ENCODE data around the gene IQGAP2. TPM values are rescaled to one million over a fixed set of nuclear protein-coding genes. Genes with fewer than 3 reads are reported as not detected.

Gene IQGAP2
- total RNA-seq, 1 experiment from 2014 or later: 0.59 TPM

- intact Hi-C loops (cut with micrococcal nuclease; ENCODE audit: unreplicated experiment) (no loop called here), in situ Hi-C loops (cut with HindIII; ENCODE audit: low pct_unique_long_range_greater_than_20kb, low sequenced_read_pairs) (no loop called here)
- H3K4me1 ChIP-seq (ENCODE audit: control insufficient read depth, insufficient read depth, low read length): no peaks in the 10 kb centered on the region
- H3K27ac ChIP-seq (ENCODE audit: low read length): no peak overlapping the region
- ATAC-seq (no peak), DNase-seq (ENCODE audit: low read depth, low spot score) (no peak)
- no peaks in the 10 kb centered on the region for H3K27me3 ChIP-seq (ENCODE audit: control insufficient read depth, insufficient read depth, low read length)
- no peak overlapping the region for H3K4me3 ChIP-seq (ENCODE audit: low read depth in 2 of 2, low read length in 2 of 2)
- ChIA-PET POLR2A (interaction anchor here (0.7 kb wide), 1 partner anchor 240 kb away, joined by 3 read pairs; no protein-coding TSS in a partner anchor), CTCF (no interaction called here)
- no TSS peak for BruUV-seq (replicated peaks)
- H3K36me3 ChIP-seq (ENCODE audit: control insufficient read depth, insufficient read depth, low read length): no peaks in the 10 kb centered on the region
- TF ChIP-seq CTCF (IDR thresholded peaks at IDR 0.05): no peak
- TF ChIP-seq REST (IDR thresholded peaks at IDR 0.05; ENCODE audit: insufficient read depth in 1 of 2, low read depth in 2 of 2, low read length in 1 of 2): no peak
- TF ChIP-seq TCF7L2 (IDR thresholded peaks at IDR 0.05; ENCODE audit: low read depth, low read length): no peak
- no peaks in the 10 kb centered on the region for H3K9me3 ChIP-seq (ENCODE audit: control insufficient read depth, insufficient read depth, low read depth, low read length)
Observed at GRCh38 chr5:76703707-76704106, 300.6 kb downstream of the IQGAP2 start.

- ATAC-seq (no peak), DNase-seq (ENCODE audit: low read depth, low spot score) (no peak)
- Histone ChIP-seq H3K9me3 (ENCODE audit: control insufficient read depth, insufficient read depth, low read depth, low read length) (no peaks in the 10 kb centered on the region), H3K4me3 (ENCODE audit: low read depth in 2 of 2, low read length in 2 of 2) (no peak overlapping the region), H3K27me3 (ENCODE audit: control insufficient read depth, insufficient read depth, low read length) (no peaks in the 10 kb centered on the region), H3K27ac (ENCODE audit: low read length) (no peak overlapping the region), H3K36me3 (ENCODE audit: control insufficient read depth, insufficient read depth, low read length) (no peaks in the 10 kb centered on the region), H3K4me1 (ENCODE audit: control insufficient read depth, insufficient read depth, low read length) (no peaks in the 10 kb centered on the region)
- CTCF ChIA-PET: no interaction called here
- TF ChIP-seq CTCF (IDR thresholded peaks at IDR 0.05): no peak
- TF ChIP-seq REST (IDR thresholded peaks at IDR 0.05; ENCODE audit: insufficient read depth in 1 of 2, low read depth in 2 of 2, low read length in 1 of 2): no peak
- TF ChIP-seq SIN3A (IDR thresholded peaks at IDR 0.05; ENCODE audit: borderline replicate concordance, insufficient read depth, low read depth, low read length): no peak
- intact Hi-C loops (cut with micrococcal nuclease; ENCODE audit: unreplicated experiment) (no loop called here), in situ Hi-C loops (cut with HindIII; ENCODE audit: low pct_unique_long_range_greater_than_20kb, low sequenced_read_pairs) (no loop called here)
- POLR2A ChIA-PET: interaction anchor here (0.7 kb wide), 1 partner anchor 239 kb away, joined by 3 read pairs; no protein-coding TSS in a partner anchor
- no TSS peak for BruUV-seq (replicated peaks)
Observed at GRCh38 chr5:76704131-76704663, 301.1 kb downstream of the IQGAP2 start.
